ENCODE data around the gene POC5.

DNA sequence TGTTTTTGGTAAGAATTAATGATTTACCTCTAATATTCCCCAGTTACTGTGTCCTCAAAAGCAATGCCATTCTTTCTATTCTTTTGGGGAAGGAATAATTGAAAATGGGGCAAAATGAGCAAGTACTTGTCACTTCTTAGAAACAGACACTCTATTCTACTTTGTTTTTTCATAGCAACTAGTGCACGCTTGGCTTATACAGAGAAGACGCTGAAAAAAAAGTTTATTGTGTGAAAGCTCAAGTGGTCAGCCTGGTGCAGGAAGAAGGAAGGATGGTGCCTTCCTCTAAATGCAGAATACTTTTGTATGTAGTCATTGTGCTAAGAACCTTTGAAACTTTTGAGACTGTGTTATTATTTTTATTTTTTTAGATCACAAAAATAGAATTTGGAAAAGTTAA is 76.4 kb downstream of the POC5 start:
- TF ChIP-seq, protein P1, sequence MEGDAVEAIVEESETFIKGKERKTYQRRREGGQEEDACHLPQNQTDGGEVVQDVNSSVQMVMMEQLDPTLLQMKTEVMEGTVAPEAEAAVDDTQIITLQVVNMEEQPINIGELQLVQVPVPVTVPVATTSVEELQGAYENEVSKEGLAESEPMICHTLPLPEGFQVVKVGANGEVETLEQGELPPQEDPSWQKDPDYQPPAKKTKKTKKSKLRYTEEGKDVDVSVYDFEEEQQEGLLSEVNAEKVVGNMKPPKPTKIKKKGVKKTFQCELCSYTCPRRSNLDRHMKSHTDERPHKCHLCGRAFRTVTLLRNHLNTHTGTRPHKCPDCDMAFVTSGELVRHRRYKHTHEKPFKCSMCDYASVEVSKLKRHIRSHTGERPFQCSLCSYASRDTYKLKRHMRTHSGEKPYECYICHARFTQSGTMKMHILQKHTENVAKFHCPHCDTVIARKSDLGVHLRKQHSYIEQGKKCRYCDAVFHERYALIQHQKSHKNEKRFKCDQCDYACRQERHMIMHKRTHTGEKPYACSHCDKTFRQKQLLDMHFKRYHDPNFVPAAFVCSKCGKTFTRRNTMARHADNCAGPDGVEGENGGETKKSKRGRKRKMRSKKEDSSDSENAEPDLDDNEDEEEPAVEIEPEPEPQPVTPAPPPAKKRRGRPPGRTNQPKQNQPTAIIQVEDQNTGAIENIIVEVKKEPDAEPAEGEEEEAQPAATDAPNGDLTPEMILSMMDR (IDR thresholded peaks at IDR 0.05), result no peak
- TF ChIP-seq POLR2A (IDR thresholded peaks at IDR 0.05; ENCODE audit: low read length) (no peak), KDM5A (IDR thresholded peaks at IDR 0.05) (no peak), EHMT2 (IDR thresholded peaks at IDR 0.05; ENCODE audit: low read depth) (no peak), EP300 (IDR thresholded peaks at IDR 0.05) (no peak), CBX8 (IDR thresholded peaks at IDR 0.05) (no peak), MYC (IDR thresholded peaks at IDR 0.05; ENCODE audit: borderline replicate concordance, low read length) (no peak), CHD2 (IDR thresholded peaks at IDR 0.05; ENCODE audit: low read length, partially characterized antibody) (no peak)
